GM18526 (cell line): ENCODE results near the gene ANXA9.

Experiments used
- POLR2A ChIP-seq: IDR thresholded peaks from 3 replicates; pipeline ENCODE4 v1.6.1; 2011; ENCODE audit not compliant: insufficient read length; ENCODE audit errors: extremely low read depth

Gene ANXA9

GRCh38 chr1:150981805-150982712 lies at the start of gene ANXA9:
Gene ANXA9, plus strand, starts transcription at chr1:150982292. Its CDS starts 814 bp downstream, at chr1:150983106.
- TF ChIP-seq POLR2A: no peak

- no peak for TF ChIP-seq POLR2A
Measured at GRCh38 chr1:150944856-150945255, 37.2 kb upstream of the ANXA9 start.

GRCh38 chr1:150954708-150955107 lies 27.4 kb upstream of the ANXA9 start:
- no peak for TF ChIP-seq POLR2A

- TF ChIP-seq POLR2A: no peak
Measured at GRCh38 chr1:150955280-150955679, 26.8 kb upstream of the ANXA9 start.

GRCh38 chr1:150957666-150958065 lies 24.4 kb upstream of the ANXA9 start:
- no peak for TF ChIP-seq POLR2A

- TF ChIP-seq POLR2A: no peak
Measured at GRCh38 chr1:150960646-150961045, 21.4 kb upstream of the ANXA9 start.

- no peak for TF ChIP-seq POLR2A
Measured at GRCh38 chr1:150961756-150962155, 20.3 kb upstream of the ANXA9 start.

GRCh38 chr1:150963321-150964163 lies 18.6 kb upstream of the ANXA9 start:
- no peak for TF ChIP-seq POLR2A

- TF ChIP-seq POLR2A: no peak
Measured at GRCh38 chr1:150964164-150964489, 18.0 kb upstream of the ANXA9 start.

GRCh38 chr1:150965605-150966004 lies 16.5 kb upstream of the ANXA9 start:
- TF ChIP-seq POLR2A: no peak

GRCh38 chr1:150966011-150966410 lies 16.1 kb upstream of the ANXA9 start:
- TF ChIP-seq POLR2A: no peak

- no peak for TF ChIP-seq POLR2A
Measured at GRCh38 chr1:150967936-150968335, 14.2 kb upstream of the ANXA9 start.

GRCh38 chr1:150968491-150968890 lies 13.6 kb upstream of the ANXA9 start:
- no peak for TF ChIP-seq POLR2A

- no peak for TF ChIP-seq POLR2A
Measured at GRCh38 chr1:150969626-150970025, 12.5 kb upstream of the ANXA9 start.

GRCh38 chr1:150970808-150971582 lies 11.1 kb upstream of the ANXA9 start:
- TF ChIP-seq POLR2A: no peak
